Measurements from ENCODE around the gene CELSR1. TPM values are rescaled to one million over a fixed set of nuclear protein-coding genes. Genes with fewer than 3 reads are reported as not detected.

The CELSR1 gene
- total RNA-seq, 1 experiment from 2014 or later: 30.7 TPM

DNA sequence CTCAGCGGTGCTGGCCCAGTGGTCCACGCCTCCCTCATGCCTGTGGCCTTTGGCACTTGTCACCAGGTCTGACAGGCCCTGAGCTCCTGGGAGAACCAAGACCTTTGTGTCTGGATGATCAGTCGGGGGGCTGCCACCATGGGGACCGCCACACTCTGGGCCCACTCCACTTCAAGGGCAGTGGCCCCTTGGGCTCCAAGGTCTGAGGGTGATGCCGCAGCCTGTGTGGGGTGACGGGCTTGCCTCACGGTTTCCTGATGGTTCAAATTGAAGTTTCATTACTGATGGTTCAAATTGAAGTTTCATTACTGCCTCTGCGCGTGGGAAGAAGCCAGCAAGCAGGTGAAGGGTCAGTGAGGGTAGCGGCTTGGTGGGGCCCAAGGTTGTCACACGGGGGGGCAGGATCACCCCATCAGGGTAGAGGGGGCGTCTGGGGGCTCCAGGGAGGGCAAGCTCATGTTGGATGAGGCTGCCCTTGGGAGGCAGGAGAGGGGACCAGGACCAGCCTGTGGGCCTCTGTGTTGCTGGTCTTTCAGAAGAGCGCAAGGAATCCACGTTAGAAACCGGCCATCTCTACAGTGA, 174.4 kb downstream of the CELSR1 start:
- Histone ChIP-seq H3K9me3 (ENCODE audit: control insufficient read depth, insufficient read depth, low read depth, low read length) (no peaks in the 10 kb centered on the region), H3K4me3 (ENCODE audit: low read depth in 2 of 2, low read length in 2 of 2) (no peak overlapping the region), H3K36me3 (ENCODE audit: control insufficient read depth, insufficient read depth, low read length) (no peaks in the 10 kb centered on the region), H3K4me1 (ENCODE audit: control insufficient read depth, insufficient read depth, low read length) (no peaks in the 10 kb centered on the region), H3K27me3 (ENCODE audit: control insufficient read depth, insufficient read depth, low read length) (no peaks in the 10 kb centered on the region), H3K27ac (ENCODE audit: low read length) (no peak overlapping the region)
- DNase-seq (ENCODE audit: low read depth, low spot score) (no peak), ATAC-seq (no peak)
- CTCF ChIA-PET: no interaction called here
- in situ Hi-C loops (cut with HindIII; ENCODE audit: low pct_unique_long_range_greater_than_20kb, low sequenced_read_pairs) (no loop called here), intact Hi-C loops (cut with micrococcal nuclease; ENCODE audit: unreplicated experiment) (no loop called here)
- POLR2A ChIA-PET: no interaction called here
- no TSS peak for BruUV-seq (replicated peaks)
- TF ChIP-seq, protein P1, sequence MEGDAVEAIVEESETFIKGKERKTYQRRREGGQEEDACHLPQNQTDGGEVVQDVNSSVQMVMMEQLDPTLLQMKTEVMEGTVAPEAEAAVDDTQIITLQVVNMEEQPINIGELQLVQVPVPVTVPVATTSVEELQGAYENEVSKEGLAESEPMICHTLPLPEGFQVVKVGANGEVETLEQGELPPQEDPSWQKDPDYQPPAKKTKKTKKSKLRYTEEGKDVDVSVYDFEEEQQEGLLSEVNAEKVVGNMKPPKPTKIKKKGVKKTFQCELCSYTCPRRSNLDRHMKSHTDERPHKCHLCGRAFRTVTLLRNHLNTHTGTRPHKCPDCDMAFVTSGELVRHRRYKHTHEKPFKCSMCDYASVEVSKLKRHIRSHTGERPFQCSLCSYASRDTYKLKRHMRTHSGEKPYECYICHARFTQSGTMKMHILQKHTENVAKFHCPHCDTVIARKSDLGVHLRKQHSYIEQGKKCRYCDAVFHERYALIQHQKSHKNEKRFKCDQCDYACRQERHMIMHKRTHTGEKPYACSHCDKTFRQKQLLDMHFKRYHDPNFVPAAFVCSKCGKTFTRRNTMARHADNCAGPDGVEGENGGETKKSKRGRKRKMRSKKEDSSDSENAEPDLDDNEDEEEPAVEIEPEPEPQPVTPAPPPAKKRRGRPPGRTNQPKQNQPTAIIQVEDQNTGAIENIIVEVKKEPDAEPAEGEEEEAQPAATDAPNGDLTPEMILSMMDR (IDR thresholded peaks at IDR 0.05): no peak
- TF ChIP-seq, protein P2, sequence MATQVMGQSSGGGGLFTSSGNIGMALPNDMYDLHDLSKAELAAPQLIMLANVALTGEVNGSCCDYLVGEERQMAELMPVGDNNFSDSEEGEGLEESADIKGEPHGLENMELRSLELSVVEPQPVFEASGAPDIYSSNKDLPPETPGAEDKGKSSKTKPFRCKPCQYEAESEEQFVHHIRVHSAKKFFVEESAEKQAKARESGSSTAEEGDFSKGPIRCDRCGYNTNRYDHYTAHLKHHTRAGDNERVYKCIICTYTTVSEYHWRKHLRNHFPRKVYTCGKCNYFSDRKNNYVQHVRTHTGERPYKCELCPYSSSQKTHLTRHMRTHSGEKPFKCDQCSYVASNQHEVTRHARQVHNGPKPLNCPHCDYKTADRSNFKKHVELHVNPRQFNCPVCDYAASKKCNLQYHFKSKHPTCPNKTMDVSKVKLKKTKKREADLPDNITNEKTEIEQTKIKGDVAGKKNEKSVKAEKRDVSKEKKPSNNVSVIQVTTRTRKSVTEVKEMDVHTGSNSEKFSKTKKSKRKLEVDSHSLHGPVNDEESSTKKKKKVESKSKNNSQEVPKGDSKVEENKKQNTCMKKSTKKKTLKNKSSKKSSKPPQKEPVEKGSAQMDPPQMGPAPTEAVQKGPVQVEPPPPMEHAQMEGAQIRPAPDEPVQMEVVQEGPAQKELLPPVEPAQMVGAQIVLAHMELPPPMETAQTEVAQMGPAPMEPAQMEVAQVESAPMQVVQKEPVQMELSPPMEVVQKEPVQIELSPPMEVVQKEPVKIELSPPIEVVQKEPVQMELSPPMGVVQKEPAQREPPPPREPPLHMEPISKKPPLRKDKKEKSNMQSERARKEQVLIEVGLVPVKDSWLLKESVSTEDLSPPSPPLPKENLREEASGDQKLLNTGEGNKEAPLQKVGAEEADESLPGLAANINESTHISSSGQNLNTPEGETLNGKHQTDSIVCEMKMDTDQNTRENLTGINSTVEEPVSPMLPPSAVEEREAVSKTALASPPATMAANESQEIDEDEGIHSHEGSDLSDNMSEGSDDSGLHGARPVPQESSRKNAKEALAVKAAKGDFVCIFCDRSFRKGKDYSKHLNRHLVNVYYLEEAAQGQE (IDR thresholded peaks at IDR 0.05; ENCODE audit: insufficient read depth in 1 of 2, low read depth in 2 of 2, low read length in 1 of 2): no peak
- TF ChIP-seq POLR2AphosphoS5 (IDR thresholded peaks at IDR 0.05; ENCODE audit: low read depth, low read length) (no peak), SIN3A (IDR thresholded peaks at IDR 0.05; ENCODE audit: borderline replicate concordance, insufficient read depth, low read depth, low read length) (no peak), TCF7L2 (IDR thresholded peaks at IDR 0.05; ENCODE audit: low read depth, low read length) (no peak)

DNA sequence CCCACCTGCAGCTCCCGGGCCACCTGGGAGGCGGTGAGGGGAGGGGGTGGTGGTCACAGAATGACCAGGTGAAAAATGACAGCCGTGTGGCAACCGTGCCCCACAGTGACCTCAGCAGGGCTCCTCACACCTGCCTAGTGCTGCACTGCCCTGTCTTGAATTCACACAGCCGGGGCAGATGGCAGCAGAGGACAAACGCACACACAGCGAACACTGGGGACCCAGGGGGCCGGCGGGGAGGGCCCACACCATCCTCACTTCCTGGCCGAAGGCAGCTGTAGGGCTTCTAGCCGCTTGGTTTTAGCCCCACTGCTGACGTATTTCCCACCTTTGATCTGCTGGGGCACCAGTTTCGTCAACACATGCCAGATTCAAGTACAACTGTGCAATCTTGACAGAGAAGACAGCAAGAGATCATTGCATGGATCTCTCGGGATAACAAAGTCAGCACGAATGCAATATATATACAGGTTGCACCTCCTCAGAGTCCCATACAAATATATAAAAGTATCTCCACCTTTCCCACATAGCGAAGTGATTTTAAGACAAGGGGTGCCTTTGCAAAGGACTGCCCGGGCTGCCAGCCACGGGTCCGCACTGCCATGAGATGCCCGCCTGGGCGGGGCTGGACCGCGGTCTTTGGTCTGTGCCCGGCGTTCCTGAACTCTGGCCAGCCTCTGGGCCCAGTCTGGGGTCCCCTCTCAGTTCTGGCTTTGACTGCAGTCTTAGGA, 175.1 kb downstream of the CELSR1 start:
- Histone ChIP-seq H3K4me3 (ENCODE audit: low read depth in 2 of 2, low read length in 2 of 2) (no peak overlapping the region), H3K27ac (ENCODE audit: low read length) (no peak overlapping the region), H3K36me3 (ENCODE audit: control insufficient read depth, insufficient read depth, low read length) (no peaks in the 10 kb centered on the region), H3K4me1 (ENCODE audit: control insufficient read depth, insufficient read depth, low read length) (no peaks in the 10 kb centered on the region), H3K27me3 (ENCODE audit: control insufficient read depth, insufficient read depth, low read length) (no peaks in the 10 kb centered on the region), H3K9me3 (ENCODE audit: control insufficient read depth, insufficient read depth, low read depth, low read length) (no peaks in the 10 kb centered on the region)
- TF ChIP-seq, protein P2 (IDR thresholded peaks at IDR 0.05; ENCODE audit: insufficient read depth in 1 of 2, low read depth in 2 of 2, low read length in 1 of 2): no peak
- TF ChIP-seq, protein P1 (IDR thresholded peaks at IDR 0.05): no peak
- no peak for TF ChIP-seq POLR2AphosphoS5 (IDR thresholded peaks at IDR 0.05; ENCODE audit: low read depth, low read length)
- no peak for TF ChIP-seq TCF7L2 (IDR thresholded peaks at IDR 0.05; ENCODE audit: low read depth, low read length)
- no peak for TF ChIP-seq SIN3A (IDR thresholded peaks at IDR 0.05; ENCODE audit: borderline replicate concordance, insufficient read depth, low read depth, low read length)
- CTCF ChIA-PET: interaction anchor here (0.6 kb wide), 1 partner anchor 12 kb away, joined by 9 read pairs; no protein-coding TSS in a partner anchor
- ATAC-seq: no peak
- in situ Hi-C loops (cut with HindIII; ENCODE audit: low pct_unique_long_range_greater_than_20kb, low sequenced_read_pairs): no loop called here
- BruUV-seq (replicated peaks): no TSS peak
- no peak for DNase-seq (ENCODE audit: low read depth, low spot score)
- intact Hi-C loops (cut with micrococcal nuclease; ENCODE audit: unreplicated experiment): no loop called here
- POLR2A ChIA-PET: no interaction called here
